ENCODE measurements around the gene YPEL1. TPM values are rescaled to one million over a fixed set of nuclear protein-coding genes. Genes with fewer than 3 reads are reported as not detected.
"Not testable (repeated sequence)": the region's sequence is repeated elsewhere in the genome, so short reads cannot be mapped to it uniquely, and the experiment has no call there.

The YPEL1 gene
- total RNA-seq, 1 donor from 2014 or later: 6.0 TPM

- Mint-ChIP-seq H3K9me3 (ENCODE audit: low read depth) (no peaks in the 10 kb centered on the region), H3K27me3 (ENCODE audit: low read depth) (no peaks in the 10 kb centered on the region), H3K4me3 (ENCODE audit: unreplicated experiment) (no peak overlapping the region), H3K27ac (ENCODE audit: unreplicated experiment) (no peak overlapping the region), H3K36me3 (ENCODE audit: low read depth) (peaks cover 2% of the 10 kb centered on the region), H3K4me1 (ENCODE audit: low read depth) (peaks cover 26% of the 10 kb centered on the region)
- no peak for TF ChIP-seq CTCF (IDR thresholded peaks at IDR 0.05)
- DNase-seq (ENCODE audit: low spot score): no peak
Observed at GRCh38 chr22:21752276-21752675, 16.7 kb upstream of the YPEL1 start.

GRCh38 chr22:21745948-21746347 lies 10.4 kb upstream of the YPEL1 start:
- H3K4me1 Mint-ChIP-seq (ENCODE audit: low read depth): no peaks in the 10 kb centered on the region
- no peak for TF ChIP-seq CTCF (IDR thresholded peaks at IDR 0.05)
- H3K36me3 Mint-ChIP-seq (ENCODE audit: low read depth): no peaks in the 10 kb centered on the region

GRCh38 chr22:21744917-21745316 lies 9.3 kb upstream of the YPEL1 start:
- not testable (repeated sequence) for DNase-seq (ENCODE audit: low spot score); H3K9me3 Mint-ChIP-seq (ENCODE audit: low read depth); H3K27ac Mint-ChIP-seq (ENCODE audit: unreplicated experiment); H3K4me3 Mint-ChIP-seq (ENCODE audit: unreplicated experiment); H3K27me3 Mint-ChIP-seq (ENCODE audit: low read depth); H3K36me3 Mint-ChIP-seq (ENCODE audit: low read depth); H3K4me1 Mint-ChIP-seq (ENCODE audit: low read depth)

More at GRCh38 chr22:21745948-21746347, 10.4 kb upstream of the YPEL1 start:
- Mint-ChIP-seq H3K9me3 (ENCODE audit: low read depth) (no peaks in the 10 kb centered on the region), H3K27me3 (ENCODE audit: low read depth) (no peaks in the 10 kb centered on the region), H3K27ac (ENCODE audit: unreplicated experiment) (no peak overlapping the region), H3K4me3 (ENCODE audit: unreplicated experiment) (no peak overlapping the region)
- DNase-seq (ENCODE audit: low spot score): no peak

GRCh38 chr22:21741790-21742189 lies 6.2 kb upstream of the YPEL1 start:
- no peaks in the 10 kb centered on the region for H3K36me3 Mint-ChIP-seq (ENCODE audit: low read depth)
- H3K4me3 Mint-ChIP-seq (ENCODE audit: unreplicated experiment): no peak overlapping the region
- no peak overlapping the region for H3K27ac Mint-ChIP-seq (ENCODE audit: unreplicated experiment)
- H3K9me3 Mint-ChIP-seq (ENCODE audit: low read depth): no peaks in the 10 kb centered on the region
- no peak for TF ChIP-seq CTCF (IDR thresholded peaks at IDR 0.05)
- H3K4me1 Mint-ChIP-seq (ENCODE audit: low read depth): no peaks in the 10 kb centered on the region
- no peak for DNase-seq (ENCODE audit: low spot score)
- no peaks in the 10 kb centered on the region for H3K27me3 Mint-ChIP-seq (ENCODE audit: low read depth)

GRCh38 chr22:21741059-21741458 lies 5.5 kb upstream of the YPEL1 start:
- no peaks in the 10 kb centered on the region for H3K27me3 Mint-ChIP-seq (ENCODE audit: low read depth)

More at GRCh38 chr22:21741059-21741458, 5.5 kb upstream of the YPEL1 start:
- Mint-ChIP-seq H3K9me3 (ENCODE audit: low read depth) (no peaks in the 10 kb centered on the region), H3K36me3 (ENCODE audit: low read depth) (no peaks in the 10 kb centered on the region), H3K27ac (ENCODE audit: unreplicated experiment) (no peak overlapping the region), H3K4me3 (ENCODE audit: unreplicated experiment) (no peak overlapping the region), H3K4me1 (ENCODE audit: low read depth) (no peaks in the 10 kb centered on the region)
- DNase-seq (ENCODE audit: low spot score): no peak
- no peak for TF ChIP-seq CTCF (IDR thresholded peaks at IDR 0.05)

Data from chondrocyte (in vitro differentiated cells).